ENCODE data around the gene RBFOX2.

GRCh38 chr22:36027935-36028645 is 534 bp downstream of the RBFOX2 start:
- TF ChIP-seq CTCF (IDR thresholded peaks at IDR 0.05) (no peak), EZH2 (IDR thresholded peaks at IDR 0.05; ENCODE audit: borderline replicate concordance, insufficient read depth, low read depth, low read length, poor library complexity, severe bottlenecking) (peak; percentile 99)

All from B cell (primary cell).